ENCODE data around the gene CAMTA1. TPM values are rescaled to one million over a fixed set of nuclear protein-coding genes. Genes with fewer than 3 reads are reported as not detected.

Gene CAMTA1
- total and polyA plus RNA-seq, 9 of the 15 experiments (the other 6 are each of a cell fraction or from before 2014, with no cell fraction given), result 43.9 to 161 (median 65.9) TPM

- FAIRE-seq (no peak), DNase-seq (ENCODE audit: extremely low read depth in 1 of 4, low spot score in 3 of 4) (no peak), ATAC-seq (no peak)
- TF ChIP-seq ZNF212 (CRISPR knock-in tag; IDR thresholded peaks at IDR 0.05), result no peak
- no peak for TF ChIP-seq TAF1 (IDR thresholded peaks at IDR 0.05; ENCODE audit: control insufficient read depth, extremely low read depth, insufficient read depth, low read length, severe bottlenecking)
- no peak for TF ChIP-seq ZNF134 (CRISPR knock-in tag; conservative IDR thresholded peaks at IDR 0.05)
- TF ChIP-seq KLF6 (CRISPR knock-in tag; IDR thresholded peaks at IDR 0.05; ENCODE audit: borderline replicate concordance), result no peak
- TF ChIP-seq E2F5 (CRISPR knock-in tag; IDR thresholded peaks at IDR 0.05), result no peak
- no peak for TF ChIP-seq KLF10 (CRISPR knock-in tag; IDR thresholded peaks at IDR 0.05)
- no peak for TF ChIP-seq GABPB1 (CRISPR knock-in tag; IDR thresholded peaks at IDR 0.05)
- no peak for TF ChIP-seq EHMT2 (IDR thresholded peaks at IDR 0.05)
- TF ChIP-seq ZNF140 (CRISPR knock-in tag; IDR thresholded peaks at IDR 0.05), result no peak
- H3K4me1 ChIP-seq (replicated peaks in 1 of 2; ENCODE audit: control insufficient read depth in 2 of 2, insufficient read depth in 2 of 2, low read length in 2 of 2), result no peaks in the 10 kb centered on the region
- no peak overlapping the region for H2AFZ ChIP-seq (ENCODE audit: low read depth, low read length)
- no peaks in the 10 kb centered on the region for H3K79me2 ChIP-seq (ENCODE audit: control insufficient read depth, insufficient read depth, low read length)
- H3K27me3 ChIP-seq (ENCODE audit: control insufficient read depth in 2 of 2, insufficient read depth in 2 of 2, low read length in 2 of 2), result peaks cover 0 to 9% of the 10 kb centered on the region in 2 experiments; a peak in 1 of 5 replicates
- in situ Hi-C loops (cut with MboI), result no loop called here
- no peak overlapping the region for H3K4me2 ChIP-seq (ENCODE audit: insufficient read depth, low read length)
- intact Hi-C loops (cut with micrococcal nuclease), result no loop called here
- CTCF ChIA-PET (ENCODE audit: low intra/inter-chr PET ratio), result no interaction called here
- no TSS peak for BruUV-seq (replicated peaks)
- H3K9me1 ChIP-seq (ENCODE audit: control insufficient read depth, insufficient read depth, low read length), result no peaks in the 10 kb centered on the region
- no peaks in the 10 kb centered on the region for H4K20me1 ChIP-seq (replicated peaks; ENCODE audit: control insufficient read depth, insufficient read depth, low read length)
- 0% methylated on average over 2 of the region's 2 CpGs for WGBS (ENCODE audit: insufficient coverage, low coverage, missing lambda C conversion rate)
- POLR2A ChIA-PET, result interaction anchor here (1.0 kb wide), 1 partner anchor 9 kb away, joined by 3 read pairs; no protein-coding TSS in a partner anchor
- H3K9ac ChIP-seq (ENCODE audit: insufficient read depth in 1 of 2, low read depth in 2 of 2, low read length in 2 of 2), result no peak overlapping the region
- no peaks in the 10 kb centered on the region for H3K9me3 ChIP-seq (replicated peaks; ENCODE audit: control insufficient read depth, insufficient read depth, low read depth, low read length)
- H3K36me3 ChIP-seq (ENCODE audit: control insufficient read depth, insufficient read depth, low read length), result no peaks in the 10 kb centered on the region
- no peak overlapping the region for H3K27ac ChIP-seq (ENCODE audit: extremely low read depth, low read depth, low read length)
- no peak overlapping the region for H3K4me3 ChIP-seq
These were observed 492.8 kb downstream of the CAMTA1 start for GRCh38 chr1:7278045-7278444.
